ENCODE measurements around the gene FDXR.

The FDXR gene

GRCh38 chr17:74892974-74893911 lies 20.4 kb upstream of the FDXR start, which contains the start of gene FADS6:
FADS6 (minus strand) TSS chr17:74893633; CDS start chr17:74893595, 38 bp downstream.
- DNase-seq (ENCODE audit: extremely low spot score), result no peak
- CTCF ChIA-PET, result no interaction called here
- TF ChIP-seq ARNT (IDR thresholded peaks at IDR 0.05), result no peak
- TF ChIP-seq SP1 (IDR thresholded peaks at IDR 0.05), result no peak
- no peak for TF ChIP-seq L3MBTL2 (conservative IDR thresholded peaks at IDR 0.05)
- no peak for TF ChIP-seq HDGF (IDR thresholded peaks at IDR 0.05; ENCODE audit: borderline replicate concordance)
- TF ChIP-seq NFRKB (IDR thresholded peaks at IDR 0.05), result no peak
- no peak for TF ChIP-seq ZNF384 (IDR thresholded peaks at IDR 0.05)
- no peak for TF ChIP-seq PKNOX1 (IDR thresholded peaks at IDR 0.05)
- TF ChIP-seq FOXM1 (IDR thresholded peaks at IDR 0.05; ENCODE audit: borderline replicate concordance), result no peak
- no peak for TF ChIP-seq FOXK2 (IDR thresholded peaks at IDR 0.05)
- no peak for TF ChIP-seq TARDBP (IDR thresholded peaks at IDR 0.05)
- TF ChIP-seq CTBP1 (IDR thresholded peaks at IDR 0.05; ENCODE audit: borderline replicate concordance), result no peak
- TF ChIP-seq LEF1 (IDR thresholded peaks at IDR 0.05; ENCODE audit: borderline replicate concordance), result no peak
- TF ChIP-seq FOXA1 (IDR thresholded peaks at IDR 0.05), result no peak
- TF ChIP-seq SUZ12 (IDR thresholded peaks at IDR 0.05), result no peak
- no peak for TF ChIP-seq ELF4 (IDR thresholded peaks at IDR 0.05)
- no peak for TF ChIP-seq BHLHE40 (IDR thresholded peaks at IDR 0.05; ENCODE audit: borderline replicate concordance)
- POLR2A ChIA-PET, result interaction anchor here (1.3 kb wide), 1 partner anchor 20 kb away, joined by 4 read pairs; no protein-coding TSS in a partner anchor

- TF ChIP-seq SUZ12 (IDR thresholded peaks at IDR 0.05), result no peak
- no peak for TF ChIP-seq ZNF384 (IDR thresholded peaks at IDR 0.05)
- no peak for TF ChIP-seq LEF1 (IDR thresholded peaks at IDR 0.05; ENCODE audit: borderline replicate concordance)
- no peak for TF ChIP-seq TARDBP (IDR thresholded peaks at IDR 0.05)
- no peak for TF ChIP-seq CTBP1 (IDR thresholded peaks at IDR 0.05; ENCODE audit: borderline replicate concordance)
- no peak for TF ChIP-seq NFRKB (IDR thresholded peaks at IDR 0.05)
- no peak for TF ChIP-seq BHLHE40 (IDR thresholded peaks at IDR 0.05; ENCODE audit: borderline replicate concordance)
- TF ChIP-seq HDGF (IDR thresholded peaks at IDR 0.05; ENCODE audit: borderline replicate concordance), result no peak
- TF ChIP-seq FOXA1 (IDR thresholded peaks at IDR 0.05), result no peak
- no peak for TF ChIP-seq FOXM1 (IDR thresholded peaks at IDR 0.05; ENCODE audit: borderline replicate concordance)
- TF ChIP-seq ELF4 (IDR thresholded peaks at IDR 0.05), result no peak
- no peak for TF ChIP-seq L3MBTL2 (conservative IDR thresholded peaks at IDR 0.05)
- TF ChIP-seq ARNT (IDR thresholded peaks at IDR 0.05), result no peak
- no peak for TF ChIP-seq FOXK2 (IDR thresholded peaks at IDR 0.05)
- TF ChIP-seq SP1 (IDR thresholded peaks at IDR 0.05), result no peak
- TF ChIP-seq PKNOX1 (IDR thresholded peaks at IDR 0.05), result no peak
Measured at GRCh38 chr17:74892013-74892841, 19.4 kb upstream of the FDXR start.

GRCh38 chr17:74890554-74890953 lies 17.8 kb upstream of the FDXR start:
- TF ChIP-seq FOXK2 (IDR thresholded peaks at IDR 0.05) (no peak), FOXM1 (IDR thresholded peaks at IDR 0.05; ENCODE audit: borderline replicate concordance) (no peak), NFRKB (IDR thresholded peaks at IDR 0.05) (no peak), ZNF384 (IDR thresholded peaks at IDR 0.05) (no peak), TARDBP (IDR thresholded peaks at IDR 0.05) (no peak), SUZ12 (IDR thresholded peaks at IDR 0.05) (no peak), PKNOX1 (IDR thresholded peaks at IDR 0.05) (no peak), ARNT (IDR thresholded peaks at IDR 0.05) (no peak), SP1 (IDR thresholded peaks at IDR 0.05) (no peak), LEF1 (IDR thresholded peaks at IDR 0.05; ENCODE audit: borderline replicate concordance) (no peak), L3MBTL2 (conservative IDR thresholded peaks at IDR 0.05) (no peak), FOXA1 (IDR thresholded peaks at IDR 0.05) (no peak)
- ChIA-PET CTCF (interaction anchor here (1.2 kb wide), 1 partner anchor 233 kb away, joined by 4 read pairs; no protein-coding TSS in a partner anchor), POLR2A (interaction anchor here (2.8 kb wide), 1 partner anchor 18 kb away, joined by 24 read pairs; the partner anchor contains the start of gene FDXR)
- no peak for DNase-seq (ENCODE audit: extremely low spot score)

More at GRCh38 chr17:74892013-74892841, 19.4 kb upstream of the FDXR start:
- POLR2A ChIA-PET, result interaction anchor here (2.8 kb wide), 1 partner anchor 20 kb away, joined by 24 read pairs; the partner anchor contains the start of gene FDXR
- CTCF ChIA-PET, result interaction anchor here (1.0 to 1.2 kb wide), 3 partner anchors 15 to 235 kb away, joined by 4 to 6 read pairs (median 5); no protein-coding TSS in a partner anchor
- DNase-seq (ENCODE audit: extremely low spot score), result no peak

GRCh38 chr17:74888469-74888868 lies 15.7 kb upstream of the FDXR start:
- POLR2A ChIA-PET, result interaction anchor here (1.9 to 2.8 kb wide), 2 partner anchors 14 to 16 kb away, joined by 4 to 19 read pairs; partner anchors contain the start of gene FDXR
- no peak for TF ChIP-seq FOXA1 (IDR thresholded peaks at IDR 0.05)
- no peak for TF ChIP-seq BHLHE40 (IDR thresholded peaks at IDR 0.05; ENCODE audit: borderline replicate concordance)
- no peak for TF ChIP-seq ZNF384 (IDR thresholded peaks at IDR 0.05)
- no peak for TF ChIP-seq L3MBTL2 (conservative IDR thresholded peaks at IDR 0.05)
- TF ChIP-seq FOXK2 (IDR thresholded peaks at IDR 0.05), result no peak
- TF ChIP-seq SP1 (IDR thresholded peaks at IDR 0.05), result no peak
- TF ChIP-seq SUZ12 (IDR thresholded peaks at IDR 0.05), result no peak
- no peak for TF ChIP-seq ELF4 (IDR thresholded peaks at IDR 0.05)
- TF ChIP-seq CTBP1 (IDR thresholded peaks at IDR 0.05; ENCODE audit: borderline replicate concordance), result no peak
- TF ChIP-seq NFRKB (IDR thresholded peaks at IDR 0.05), result no peak
- no peak for DNase-seq (ENCODE audit: extremely low spot score)
- CTCF ChIA-PET, result interaction anchor here (0.6 kb wide), 1 partner anchor 221 kb away, joined by 3 read pairs; the partner anchor contains the start of gene ARMC7
